B cell (primary cell): ENCODE data around the gene TRPM8.

Experiments
- EZH2 ChIP-seq: IDR thresholded peaks from 2 replicates; pipeline ENCODE4 v1.6.1; 2012; ENCODE audit warnings: borderline replicate concordance, low read depth, mild to moderate bottlenecking, moderate library complexity, low read length; ENCODE audit not compliant: insufficient read depth, poor library complexity, severe bottlenecking
- TF ChIP-seq, protein P1 (sequence below): fragments of 200-600 bp; IDR thresholded peaks from one replicate; pipeline ENCODE4 v1.8.0; 2022; ENCODE audit warnings: antibody characterized with exemption, mild to moderate bottlenecking

DNA sequence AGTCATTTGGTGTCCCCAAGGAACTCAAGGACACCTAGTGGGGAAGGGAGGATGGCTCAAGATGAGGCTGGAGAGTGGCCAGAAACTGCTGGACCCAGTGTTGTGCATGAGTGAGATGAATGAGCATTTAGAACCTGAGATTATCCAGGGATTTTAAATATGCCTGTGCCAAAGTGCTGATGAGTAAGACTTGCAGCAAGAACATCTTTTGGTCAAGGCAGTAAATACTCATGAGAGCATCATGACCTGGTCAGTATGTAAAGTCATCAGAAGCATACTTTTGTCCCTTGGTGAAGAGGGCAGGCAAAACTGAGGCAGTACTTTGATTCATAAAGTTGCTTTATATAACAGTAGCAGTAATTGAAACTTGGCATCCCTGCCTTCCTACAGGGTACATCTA is 130.2 kb downstream of the TRPM8 start:
- TF ChIP-seq, protein P1, sequence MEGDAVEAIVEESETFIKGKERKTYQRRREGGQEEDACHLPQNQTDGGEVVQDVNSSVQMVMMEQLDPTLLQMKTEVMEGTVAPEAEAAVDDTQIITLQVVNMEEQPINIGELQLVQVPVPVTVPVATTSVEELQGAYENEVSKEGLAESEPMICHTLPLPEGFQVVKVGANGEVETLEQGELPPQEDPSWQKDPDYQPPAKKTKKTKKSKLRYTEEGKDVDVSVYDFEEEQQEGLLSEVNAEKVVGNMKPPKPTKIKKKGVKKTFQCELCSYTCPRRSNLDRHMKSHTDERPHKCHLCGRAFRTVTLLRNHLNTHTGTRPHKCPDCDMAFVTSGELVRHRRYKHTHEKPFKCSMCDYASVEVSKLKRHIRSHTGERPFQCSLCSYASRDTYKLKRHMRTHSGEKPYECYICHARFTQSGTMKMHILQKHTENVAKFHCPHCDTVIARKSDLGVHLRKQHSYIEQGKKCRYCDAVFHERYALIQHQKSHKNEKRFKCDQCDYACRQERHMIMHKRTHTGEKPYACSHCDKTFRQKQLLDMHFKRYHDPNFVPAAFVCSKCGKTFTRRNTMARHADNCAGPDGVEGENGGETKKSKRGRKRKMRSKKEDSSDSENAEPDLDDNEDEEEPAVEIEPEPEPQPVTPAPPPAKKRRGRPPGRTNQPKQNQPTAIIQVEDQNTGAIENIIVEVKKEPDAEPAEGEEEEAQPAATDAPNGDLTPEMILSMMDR: no peak
- no peak for TF ChIP-seq EZH2
